Smooth muscle cell (in vitro differentiated cells): ENCODE data around the gene STK32A. TPM values are rescaled to one million over a fixed set of nuclear protein-coding genes. Genes with fewer than 3 reads are reported as not detected.
A peak's percentile ranks its signal among the peaks of the same experiment; 100 is the strongest.
"Not testable (repeated sequence)": the region's sequence is repeated elsewhere in the genome, so short reads cannot be mapped to it uniquely, and the experiment has no call there.

Experiments used
- DNase-seq: peaks from one replicate; lab custom pipeline; 2025; ENCODE audit not compliant: unreplicated experiment; lab: John Stamatoyannopoulos, UW
- H2AFZ ChIP-seq: fragments of 200-600 bp; sonication (generic); 2 replicates; pipeline ENCODE4 v1.6.0; 2016; ENCODE audit warnings: antibody characterized with exemption, low read depth, mild to moderate bottlenecking
- H3F3A ChIP-seq: fragments of 200-600 bp; sonication (generic); 2 replicates; pipeline ENCODE4 v1.6.0; 2017; ENCODE audit warnings: antibody characterized with exemption, low read depth
- H3K27ac ChIP-seq: fragments of 200-600 bp; sonication (generic); 2 replicates; pipeline ENCODE4 v1.5.1; 2016; ENCODE audit warnings: low read depth, mild to moderate bottlenecking
- H3K27me3 ChIP-seq: fragments of 200-600 bp; sonication (generic); 2 replicates; pipeline ENCODE4 v1.6.1; 2016; ENCODE audit warnings: low read depth, mild to moderate bottlenecking
- H3K36me3 ChIP-seq: fragments of 200-600 bp; sonication (generic); 2 replicates; pipeline ENCODE4 v1.5.1; 2016; ENCODE audit warnings: low read depth
- H3K4me1 ChIP-seq: fragments of 200-600 bp; sonication (generic); 2 replicates; pipeline ENCODE4 v1.5.1; 2016; ENCODE audit warnings: low read depth
- H3K4me2 ChIP-seq: fragments of 200-600 bp; sonication (generic); 2 replicates; pipeline ENCODE4 v1.6.0; 2016; ENCODE audit warnings: mild to moderate bottlenecking
- H3K4me3 ChIP-seq: fragments of 200-600 bp; sonication (generic); 2 replicates; pipeline ENCODE4 v1.5.1; 2016; ENCODE audit warnings: mild to moderate bottlenecking
- H3K79me2 ChIP-seq: fragments of 200-600 bp; sonication (generic); 2 replicates; pipeline ENCODE4 v1.6.0; 2016; ENCODE audit warnings: low read depth, mild to moderate bottlenecking
- H3K9ac ChIP-seq: fragments of 200-600 bp; sonication (generic); 2 replicates; pipeline ENCODE4 v1.6.0; 2016; ENCODE audit warnings: low read depth
- H3K9me3 ChIP-seq: fragments of 200-600 bp; sonication (generic); replicated peaks from 2 replicates; pipeline ENCODE4 v1.5.1; 2016; ENCODE audit warnings: low read depth
- H4K20me1 ChIP-seq: fragments of 200-600 bp; sonication (generic); 2 replicates; pipeline ENCODE4 v1.6.0; 2016; ENCODE audit warnings: low read depth
- CTCF ChIP-seq: fragments of 200-600 bp; sonication (generic); IDR thresholded peaks from 2 replicates; pipeline ENCODE4 v1.5.1; 2017; ENCODE audit warnings: borderline replicate concordance, mild to moderate bottlenecking, antibody characterized with exemption; ENCODE audit not compliant: insufficient read depth, poor library complexity, severe bottlenecking
- WGBS: methylation state at CpG from one replicate; pipeline ENCODE4 v1.1.7; 2016; ENCODE audit warnings: low lambda C conversion rate; 5-methylcytosine and 5-hydroxymethylcytosine counted together
- polyA plus RNA-seq: library from polyadenylated mRNA; unstranded; fragments of >200 nt; fragmentation: Nextera tagmentation; extraction: Ambion mirVana; gene quantifications from 2 replicates; pipeline ENCODE4 v1.2.1, GENCODE V29; 2016
- total RNA-seq: library from RNA; depleted of rRNA; stranded (reverse); fragments of >200 nt; gene quantifications from 2 replicates; pipeline ENCODE4 v1.2.3, GENCODE V29; 2014

STK32A gene
- total and polyA plus RNA-seq, 2 experiments from 2014 or later: 0.21 to 1.1 TPM

GRCh38 chr5:147361441-147362175, 126.8 kb downstream of the STK32A start:
- Histone ChIP-seq H3K4me2 (no peak overlapping the region), H2AFZ (no peak overlapping the region), H3K79me2 (no peaks in the 10 kb centered on the region), H4K20me1 (no peaks in the 10 kb centered on the region), H3K9me3 (no peaks in the 10 kb centered on the region), H3K27ac (no peak overlapping the region), H3K9ac (no peak overlapping the region), H3K27me3 (no peaks in the 10 kb centered on the region), H3K4me3 (no peak overlapping the region), H3K36me3 (no peaks in the 10 kb centered on the region), H3F3A (no peaks in the 10 kb centered on the region), H3K4me1 (no peaks in the 10 kb centered on the region)
- TF ChIP-seq CTCF: no peak
- 82% methylated on average over 4 of the region's 4 CpGs for WGBS
- no peak for DNase-seq

GRCh38 chr5:147367381-147367780, 132.6 kb downstream of the STK32A start:
- H3K9me3 ChIP-seq, H3K27ac ChIP-seq, H3F3A ChIP-seq, H3K4me1 ChIP-seq, H3K79me2 ChIP-seq, H3K9ac ChIP-seq, H4K20me1 ChIP-seq, H3K36me3 ChIP-seq, DNase-seq, H2AFZ ChIP-seq, H3K27me3 ChIP-seq, H3K4me3 ChIP-seq, H3K4me2 ChIP-seq: not testable (repeated sequence)
- WGBS: 69% methylated on average over 6 of the region's 6 CpGs

- DNase-seq: no peak
- Histone ChIP-seq H3K4me3 (no peak overlapping the region), H3K4me1 (no peaks in the 10 kb centered on the region), H3K27ac (no peak overlapping the region), H3K79me2 (no peaks in the 10 kb centered on the region), H3F3A (no peaks in the 10 kb centered on the region), H3K36me3 (no peaks in the 10 kb centered on the region), H3K9me3 (no peaks in the 10 kb centered on the region), H3K4me2 (peak overlapping the region; percentile 21), H2AFZ (peak overlapping the region; percentile 79), H3K27me3 (no peaks in the 10 kb centered on the region), H4K20me1 (no peaks in the 10 kb centered on the region), H3K9ac (no peak overlapping the region)
- peak; percentile 51 for TF ChIP-seq CTCF
- 37% methylated on average over 2 of the region's 2 CpGs for WGBS
These were observed 135.0 kb downstream of the STK32A start for GRCh38 chr5:147369742-147370374.

GRCh38 chr5:147371290-147371689, 136.5 kb downstream of the STK32A start:
- no peak overlapping the region for H3K27ac ChIP-seq
- H4K20me1 ChIP-seq: no peaks in the 10 kb centered on the region
- H3F3A ChIP-seq: no peaks in the 10 kb centered on the region
- no peaks in the 10 kb centered on the region for H3K79me2 ChIP-seq
- no peaks in the 10 kb centered on the region for H3K9me3 ChIP-seq
- no peak overlapping the region for H2AFZ ChIP-seq
- TF ChIP-seq CTCF: no peak
- no peak overlapping the region for H3K4me3 ChIP-seq
- H3K9ac ChIP-seq: no peak overlapping the region
- DNase-seq: no peak
- H3K4me2 ChIP-seq: no peak overlapping the region
- no peaks in the 10 kb centered on the region for H3K36me3 ChIP-seq
- H3K27me3 ChIP-seq: no peaks in the 10 kb centered on the region
- no peaks in the 10 kb centered on the region for H3K4me1 ChIP-seq
